CD4-positive, alpha-beta T cell treated with Interleukin-15 for 4 hours (primary cell): ENCODE measurements around the gene MEGF11.
"Not testable (repeated sequence)": the region's sequence is repeated elsewhere in the genome, so short reads cannot be mapped to it uniquely, and the experiment has no call there.

Experiments used
- DNase-seq: peaks from one replicate; pipeline ENCODE4 v3.0.0-alpha.2; 2020; ENCODE audit warnings: low spot score

The MEGF11 gene

GRCh38 chr15:65883571-65883970 lies 370.0 kb downstream of the MEGF11 start:
- no peak for DNase-seq

- DNase-seq, result no peak
Observed at GRCh38 chr15:65881766-65882434, 371.6 kb downstream of the MEGF11 start.

- no peak for DNase-seq
Observed at GRCh38 chr15:65877749-65878148, 375.8 kb downstream of the MEGF11 start.

GRCh38 chr15:65875458-65875857 lies 378.1 kb downstream of the MEGF11 start:
- no peak for DNase-seq

GRCh38 chr15:65873256-65873655 lies 380.3 kb downstream of the MEGF11 start:
- DNase-seq, result no peak

- not testable (repeated sequence) for DNase-seq
Observed at GRCh38 chr15:65872596-65872995, 381.0 kb downstream of the MEGF11 start.

GRCh38 chr15:65871886-65872285 lies 381.7 kb downstream of the MEGF11 start:
- not testable (repeated sequence) for DNase-seq

GRCh38 chr15:65870889-65871533 lies 382.5 kb downstream of the MEGF11 start:
- DNase-seq, result peak; percentile 14

- DNase-seq, result no peak
Observed at GRCh38 chr15:65869954-65870871, 383.3 kb downstream of the MEGF11 start.

- peak; percentile 94 for DNase-seq
Observed at GRCh38 chr15:65869126-65869953, 384.2 kb downstream of the MEGF11 start, which contains the start of gene RAB11A. TSS of gene RAB11A (plus strand) at chr15:65869491. CDS start at chr15:65869586, 95 bp downstream.

- DNase-seq, result no peak
Observed at GRCh38 chr15:65868546-65869125, 384.9 kb downstream of the MEGF11 start.

- DNase-seq, result not testable (repeated sequence)
Observed at GRCh38 chr15:65867933-65868332, 385.6 kb downstream of the MEGF11 start.

- no peak for DNase-seq
Observed at GRCh38 chr15:65867244-65867643, 386.3 kb downstream of the MEGF11 start.

GRCh38 chr15:65863106-65863505 lies 390.4 kb downstream of the MEGF11 start:
- DNase-seq, result no peak

- DNase-seq, result peak; percentile 53
Observed at GRCh38 chr15:65862682-65863081, 390.9 kb downstream of the MEGF11 start.

- DNase-seq, result no peak
Observed at GRCh38 chr15:65857718-65858402, 395.7 kb downstream of the MEGF11 start.

- DNase-seq, result peak; percentile 87
Observed at GRCh38 chr15:65856821-65857455, 396.6 kb downstream of the MEGF11 start.

- no peak for DNase-seq
Observed at GRCh38 chr15:65851981-65852380, 401.6 kb downstream of the MEGF11 start.

GRCh38 chr15:65847989-65848388 lies 405.6 kb downstream of the MEGF11 start:
- no peak for DNase-seq
